Small intestine (tissue), 7 donors: ENCODE data around the gene GALNT10. TPM values are rescaled to one million over a fixed set of nuclear protein-coding genes. Genes with fewer than 3 reads are reported as not detected.
A peak's percentile ranks its signal among the peaks of the same experiment; 100 is the strongest.

ENCODE experiments used
- DNase-seq, 2 donors: peaks; one replicate each; pipeline versions ENCODE4 v3.0.0 to v3.0.0-alpha.2; 2013
- FAIRE-seq: peaks from 2 replicates; lab custom pipeline; 2012; peaks lifted over from hg19 to GRCh38; lab: Jason Lieb, UNC
- H3K27ac ChIP-seq, 3 donors: one replicate each; pipeline ENCODE4 v1.5.1; 2013; ENCODE audit warnings: low read length in 2 of 3, mild to moderate bottlenecking in 2 of 3, control low read depth in 1 of 3, inconsistent platforms in 1 of 3, low read depth in 1 of 3, moderate library complexity in 1 of 3
- H3K27me3 ChIP-seq, 3 donors: one replicate each; pipeline ENCODE4 v1.6.1; 2013; ENCODE audit warnings: low read length in 3 of 3, inconsistent platforms in 1 of 3; ENCODE audit not compliant: control insufficient read depth in 3 of 3, insufficient read depth in 3 of 3
- H3K36me3 ChIP-seq, 3 donors: one replicate each; pipeline ENCODE4 v1.6.1; 2013; ENCODE audit warnings: low read length in 3 of 3, inconsistent platforms in 1 of 3, low read depth in 1 of 3, mild to moderate bottlenecking in 1 of 3, moderate library complexity in 1 of 3; ENCODE audit not compliant: control insufficient read depth in 3 of 3, insufficient read depth in 2 of 3
- H3K4me1 ChIP-seq, 3 donors: one replicate each; pipeline ENCODE4 v1.6.1; 2013; ENCODE audit warnings: low read length in 2 of 3, inconsistent platforms in 1 of 3, low read depth in 1 of 3, mild to moderate bottlenecking in 1 of 3, moderate library complexity in 1 of 3; ENCODE audit not compliant: control insufficient read depth in 3 of 3, insufficient read depth in 2 of 3
- H3K4me3 ChIP-seq, 3 donors: one replicate each; pipeline ENCODE4 v1.5.1; 2013; ENCODE audit warnings: low read length in 3 of 3, control low read depth in 1 of 3, inconsistent platforms in 1 of 3, low read depth in 1 of 3, mild to moderate bottlenecking in 1 of 3, moderate library complexity in 1 of 3
- H3K9me3 ChIP-seq, 2 donors: one replicate each; pipeline ENCODE4 v1.6.1; 2013; ENCODE audit warnings: low read depth in 1 of 2, low read length in 1 of 2; ENCODE audit not compliant: control insufficient read depth in 2 of 2, insufficient read depth in 1 of 2
- WGBS, 3 donors: extraction: QIAGEN DNeasy Blood & Tissue Kit; methylation state at CpG; one replicate each; pipeline ENCODE4 v1.1.7; 2013; 5-methylcytosine and 5-hydroxymethylcytosine counted together
- polyA plus RNA-seq, 4 donors: library from polyadenylated mRNA; stranded (reverse) in 3 of 4; unstranded in 1 of 4; fragments of 200-250 nt in 3 of 4; fragments of 120-200 nt in 1 of 4; gene quantifications; one replicate each; pipeline versions ENCODE4 v1.2.1 to v1.2.3, GENCODE V29; 2013
- donor health status: healthy with polysubstance abuse.
- donor health status: control.
- donor health status: control.
- donor health status: Bipolar disorder and iron deficiency.
- donor health status: healthy.

Gene GALNT10
- polyA plus RNA-seq, 4 donors = 5.4 to 18.1 (median 8.7) TPM

GRCh38 chr5:154401355-154401754 lies 210.8 kb downstream of the GALNT10 start:
- FAIRE-seq = no peak

DNA sequence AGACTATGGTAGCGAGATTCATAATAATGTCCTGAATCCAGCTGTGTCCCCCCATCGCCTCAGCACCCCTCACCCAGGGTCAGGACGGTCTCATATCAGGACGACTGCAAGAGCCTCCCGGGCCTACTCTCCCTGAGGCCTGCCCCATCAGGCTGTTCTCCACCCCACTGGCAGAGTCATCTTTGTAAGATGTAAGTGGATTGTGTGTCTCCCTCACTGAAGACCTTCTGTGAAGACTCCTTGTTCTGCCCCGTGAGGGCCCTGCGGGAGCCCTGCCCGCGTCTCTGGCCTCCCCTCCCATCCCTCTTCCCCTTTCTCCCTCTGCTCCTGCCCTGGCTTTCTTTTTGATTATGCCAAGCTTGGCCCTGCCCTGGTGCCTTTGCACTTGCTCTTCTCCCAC lies 211.4 kb downstream of the GALNT10 start:
- Histone ChIP-seq H3K4me1 (peaks cover 0 to 6% (median 0%) of the 10 kb centered on the region in 3 donors), H3K4me3 (no peak overlapping the region), H3K27ac (no peak overlapping the region), H3K27me3 (no peaks in the 10 kb centered on the region), H3K9me3 (no peaks in the 10 kb centered on the region), H3K36me3 (peaks cover 0 to 20% (median 0%) of the 10 kb centered on the region in 3 donors)
- DNase-seq (no peak), FAIRE-seq (no peak)
- WGBS, 3 donors = 95 to 96% (median 95%) methylated on average over 9 of the region's 9 CpGs

More at GRCh38 chr5:154401355-154401754, 210.8 kb downstream of the GALNT10 start:
- Histone ChIP-seq H3K9me3 (no peaks in the 10 kb centered on the region), H3K36me3 (peaks cover 0 to 20% (median 0%) of the 10 kb centered on the region in 3 donors), H3K27me3 (no peaks in the 10 kb centered on the region), H3K27ac (no peak overlapping the region), H3K4me1 (peaks cover 0 to 6% (median 0%) of the 10 kb centered on the region in 3 donors), H3K4me3 (no peak overlapping the region)
- 79 to 86% (median 86%) methylated on average over 5 of the region's 5 CpGs for WGBS, 3 donors
- no peak for DNase-seq

DNA sequence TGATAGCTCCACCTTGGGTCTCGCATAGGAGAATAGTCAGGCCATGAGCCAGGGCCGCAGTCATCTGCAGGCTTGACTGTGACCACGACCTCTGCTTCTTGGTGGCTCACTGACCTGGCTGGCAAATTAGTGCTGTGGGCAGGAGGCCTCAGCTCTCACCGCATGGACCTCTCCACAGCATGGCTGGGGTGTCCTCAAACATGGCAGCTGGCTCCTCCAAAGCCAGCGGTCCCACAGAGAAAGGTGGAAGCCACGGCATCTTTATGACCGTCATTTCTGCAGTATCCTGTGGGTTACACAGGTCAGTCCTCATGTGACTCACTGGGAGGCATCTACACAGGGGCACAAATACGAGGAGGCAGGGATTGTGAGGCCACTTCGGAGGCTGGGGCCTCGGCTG lies 212.1 kb downstream of the GALNT10 start:
- WGBS, 3 donors = 92 to 94% (median 92%) methylated on average over 10 of the region's 10 CpGs
- Histone ChIP-seq H3K4me1 (peaks cover 0 to 6% (median 0%) of the 10 kb centered on the region in 3 donors), H3K4me3 (no peak overlapping the region), H3K27ac (no peak overlapping the region), H3K9me3 (no peaks in the 10 kb centered on the region), H3K36me3 (peaks cover 0 to 20% (median 0%) of the 10 kb centered on the region in 3 donors), H3K27me3 (no peaks in the 10 kb centered on the region)
- DNase-seq = no peak
- no peak for FAIRE-seq

DNA sequence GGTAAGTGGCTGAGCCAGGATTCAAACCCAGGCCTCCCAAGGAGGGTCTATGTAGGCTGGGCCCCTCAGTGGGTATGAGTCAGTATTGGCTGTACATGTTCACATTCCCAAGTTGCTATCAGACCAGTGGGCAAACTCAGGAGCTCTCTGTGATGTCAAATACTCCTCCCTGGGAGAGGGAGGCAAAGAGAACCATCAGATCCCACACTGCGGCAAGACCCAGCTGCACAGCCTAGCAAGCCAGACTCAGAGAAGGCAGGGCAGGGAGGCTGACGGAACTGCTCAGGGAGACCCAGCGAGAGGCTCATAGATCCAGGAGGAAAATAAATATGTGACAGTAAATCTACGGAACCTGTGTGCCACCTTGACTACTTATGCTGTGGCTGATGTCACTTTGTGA lies 212.7 kb downstream of the GALNT10 start:
- H3K27me3 ChIP-seq = no peaks in the 10 kb centered on the region
- H3K27ac ChIP-seq = no peak overlapping the region
- no peak for DNase-seq
- WGBS, 3 donors = 96 to 98% (median 98%) methylated on average over 4 of the region's 4 CpGs
- H3K4me3 ChIP-seq = no peak overlapping the region
- H3K36me3 ChIP-seq = peaks cover 0 to 20% (median 0%) of the 10 kb centered on the region in 3 donors
- FAIRE-seq = no peak
- peaks cover 0 to 6% (median 0%) of the 10 kb centered on the region in 3 donors for H3K4me1 ChIP-seq
- no peaks in the 10 kb centered on the region for H3K9me3 ChIP-seq

GRCh38 chr5:154403776-154404387 lies 213.3 kb downstream of the GALNT10 start:
- WGBS, 3 donors = 89 to 92% (median 89%) methylated on average over 8 of the region's 8 CpGs
- Histone ChIP-seq H3K27ac (no peak overlapping the region), H3K9me3 (no peaks in the 10 kb centered on the region), H3K27me3 (no peaks in the 10 kb centered on the region), H3K4me3 (no peak overlapping the region), H3K36me3 (peaks cover 0 to 22% (median 0%) of the 10 kb centered on the region in 3 donors), H3K4me1 (peaks cover 0 to 6% (median 0%) of the 10 kb centered on the region in 3 donors)
- no peak for FAIRE-seq
- no peak for DNase-seq

GRCh38 chr5:154405078-154405792 lies 214.7 kb downstream of the GALNT10 start:
- Histone ChIP-seq H3K27ac (no peak overlapping the region), H3K4me3 (peak overlapping the region in 1 of 3 donors; percentile 38), H3K36me3 (peaks cover 0 to 29% (median 3%) of the 10 kb centered on the region in 3 donors), H3K4me1 (peaks cover 0 to 6% (median 0%) of the 10 kb centered on the region in 3 donors), H3K9me3 (no peaks in the 10 kb centered on the region), H3K27me3 (no peaks in the 10 kb centered on the region)
- DNase-seq = peak; percentile 70 to 85
- 9 to 11% (median 9%) methylated on average over 37 of the region's 37 CpGs for WGBS, 3 donors
- no peak for FAIRE-seq

- Histone ChIP-seq H3K4me3 (no peak overlapping the region), H3K27me3 (no peaks in the 10 kb centered on the region), H3K9me3 (no peaks in the 10 kb centered on the region), H3K36me3 (peaks cover 0 to 34% (median 4%) of the 10 kb centered on the region in 3 donors), H3K27ac (no peak overlapping the region), H3K4me1 (peaks cover 0 to 6% (median 0%) of the 10 kb centered on the region in 3 donors)
- DNase-seq = peak in 1 of 2 donors; percentile 50
- FAIRE-seq = no peak
- WGBS, 3 donors = 68 to 81% (median 71%) methylated on average over 8 of the region's 8 CpGs
Measured at GRCh38 chr5:154406231-154406630, 215.7 kb downstream of the GALNT10 start.

DNA sequence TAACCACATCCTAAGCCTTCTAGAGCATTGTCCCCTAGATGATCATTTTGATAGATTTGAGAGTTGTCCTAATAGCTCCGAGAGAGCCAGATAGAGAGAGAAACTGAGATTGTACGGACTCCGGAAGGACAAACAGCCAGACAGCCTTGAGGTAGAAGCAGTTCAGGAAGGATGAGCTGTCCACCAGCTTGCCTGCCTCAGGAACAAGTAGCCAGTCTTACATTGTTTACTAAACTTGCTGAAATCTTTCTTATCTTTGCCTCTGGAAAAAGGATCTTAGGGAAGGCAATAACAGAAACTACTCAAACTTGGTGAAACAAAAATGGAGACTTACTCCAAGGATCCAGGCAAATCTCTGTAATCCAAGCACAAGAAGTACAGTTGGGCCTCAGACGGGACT lies 216.3 kb downstream of the GALNT10 start:
- no peaks in the 10 kb centered on the region for H3K27me3 ChIP-seq
- no peak overlapping the region for H3K4me3 ChIP-seq
- no peaks in the 10 kb centered on the region for H3K9me3 ChIP-seq
- DNase-seq (no peak), FAIRE-seq (no peak)
- peaks cover 0 to 6% (median 0%) of the 10 kb centered on the region in 3 donors for H3K4me1 ChIP-seq
- H3K36me3 ChIP-seq = peaks cover 0 to 38% (median 5%) of the 10 kb centered on the region in 3 donors
- WGBS, 3 donors = 97 to 99% (median 99%) methylated on average over 4 of the region's 4 CpGs
- no peak overlapping the region for H3K27ac ChIP-seq
